ENCODE measurements around the gene ADAMTSL1.
A peak's percentile ranks its signal among the peaks of the same experiment; 100 is the strongest.

The ADAMTSL1 gene

DNA sequence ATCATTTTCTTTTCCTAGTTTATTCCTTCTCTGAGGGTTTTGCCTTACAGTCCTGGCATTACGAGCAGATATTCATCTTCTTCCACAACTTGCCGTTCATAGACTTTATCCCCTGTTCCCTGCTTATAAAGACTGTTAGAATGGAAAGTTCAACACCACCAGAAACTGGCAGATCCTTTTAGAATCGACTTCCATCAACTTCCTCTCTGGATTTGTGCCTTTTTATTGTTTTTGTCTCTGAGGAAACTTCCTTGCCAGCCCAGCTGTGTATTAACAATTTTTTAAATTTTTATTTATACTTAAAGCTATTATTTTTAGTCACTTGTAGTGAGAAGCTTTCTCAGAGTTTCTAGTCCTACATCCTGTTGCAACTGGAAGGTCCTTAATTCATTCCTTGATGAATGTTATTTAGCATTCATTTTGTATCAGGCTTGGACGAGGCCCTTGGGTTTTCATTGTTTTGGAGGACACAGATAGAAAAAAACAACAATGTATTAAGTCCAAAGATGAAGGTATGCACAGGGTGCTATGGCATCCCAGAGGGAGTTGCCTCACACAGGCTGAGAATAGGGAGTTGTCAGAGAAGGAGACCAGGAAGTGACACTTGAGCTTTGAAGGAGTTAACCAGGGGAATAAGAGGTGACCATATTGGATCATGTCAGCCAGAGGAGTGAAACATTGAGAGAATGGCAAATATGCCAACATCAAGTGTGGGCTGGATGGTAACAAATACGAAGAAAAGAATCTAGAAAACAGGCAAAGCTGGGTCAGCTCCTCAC is 81.3 kb downstream of the ADAMTSL1 start:
- DNase-seq (ENCODE audit: low read depth, low spot score): no peak

DNA sequence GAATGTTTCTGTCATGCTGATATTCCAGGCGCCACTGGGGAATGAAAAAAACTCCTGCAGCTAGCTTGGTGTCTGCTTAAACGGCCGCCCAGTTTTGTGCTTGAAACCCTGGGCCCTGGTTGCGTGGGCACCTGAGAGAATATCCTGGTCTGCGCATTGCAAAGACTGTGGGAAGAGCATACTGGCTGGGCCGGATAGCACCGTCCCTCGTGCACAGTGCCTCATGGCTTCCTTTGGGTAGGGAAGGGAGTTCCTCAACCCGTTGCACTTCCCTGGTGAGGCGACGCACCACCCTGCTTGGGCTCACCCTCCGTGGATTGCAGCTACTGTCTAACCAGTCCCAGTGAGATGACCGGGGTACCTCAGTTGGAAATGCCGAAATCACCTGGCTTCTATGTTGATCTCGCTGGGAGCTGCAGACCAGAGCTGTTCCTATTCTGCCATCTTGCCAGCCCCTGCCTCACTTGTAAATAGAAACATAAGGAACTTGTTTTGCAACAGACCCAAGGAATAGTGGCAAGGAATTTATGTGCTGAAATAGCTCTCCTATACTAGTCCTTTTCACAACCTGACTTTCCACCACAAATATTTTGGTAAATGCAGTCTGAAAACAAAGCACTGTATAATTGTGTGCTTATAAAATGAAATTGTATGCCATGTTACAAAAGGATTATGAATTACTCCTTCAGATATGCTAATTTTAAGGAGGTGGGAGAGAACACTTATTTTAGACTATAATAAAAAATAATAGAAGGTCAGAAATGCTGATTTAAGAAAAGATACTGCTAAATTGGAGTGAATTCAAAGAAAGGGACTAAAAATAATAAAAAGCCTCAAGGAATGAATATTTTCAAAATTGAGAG is 90.3 kb downstream of the ADAMTSL1 start:
- DNase-seq (ENCODE audit: low read depth, low spot score): no peak

GRCh38 chr9:18566121-18566520 is 92.2 kb downstream of the ADAMTSL1 start:
- peak; percentile 69 for DNase-seq (ENCODE audit: low read depth, low spot score)

DNA sequence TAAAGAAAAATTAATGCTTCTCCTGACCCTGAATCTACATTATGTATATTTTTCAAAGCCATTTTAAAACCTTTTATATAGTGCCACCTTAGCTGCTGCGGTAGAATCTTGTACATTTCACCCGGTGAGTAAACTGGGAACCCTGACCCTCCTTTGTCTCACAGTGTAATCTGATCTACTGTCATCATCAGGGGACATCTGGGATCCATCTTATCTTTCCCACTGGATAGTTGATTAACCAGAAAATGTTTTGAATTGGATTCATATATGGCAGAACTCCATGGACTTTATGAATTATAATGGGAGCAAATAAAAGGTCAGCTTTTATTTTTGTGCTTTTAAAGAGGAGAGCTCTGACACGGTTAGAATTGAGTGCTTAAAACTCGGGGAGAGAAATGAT is 95.0 kb downstream of the ADAMTSL1 start:
- DNase-seq (ENCODE audit: low read depth, low spot score): no peak

DNA sequence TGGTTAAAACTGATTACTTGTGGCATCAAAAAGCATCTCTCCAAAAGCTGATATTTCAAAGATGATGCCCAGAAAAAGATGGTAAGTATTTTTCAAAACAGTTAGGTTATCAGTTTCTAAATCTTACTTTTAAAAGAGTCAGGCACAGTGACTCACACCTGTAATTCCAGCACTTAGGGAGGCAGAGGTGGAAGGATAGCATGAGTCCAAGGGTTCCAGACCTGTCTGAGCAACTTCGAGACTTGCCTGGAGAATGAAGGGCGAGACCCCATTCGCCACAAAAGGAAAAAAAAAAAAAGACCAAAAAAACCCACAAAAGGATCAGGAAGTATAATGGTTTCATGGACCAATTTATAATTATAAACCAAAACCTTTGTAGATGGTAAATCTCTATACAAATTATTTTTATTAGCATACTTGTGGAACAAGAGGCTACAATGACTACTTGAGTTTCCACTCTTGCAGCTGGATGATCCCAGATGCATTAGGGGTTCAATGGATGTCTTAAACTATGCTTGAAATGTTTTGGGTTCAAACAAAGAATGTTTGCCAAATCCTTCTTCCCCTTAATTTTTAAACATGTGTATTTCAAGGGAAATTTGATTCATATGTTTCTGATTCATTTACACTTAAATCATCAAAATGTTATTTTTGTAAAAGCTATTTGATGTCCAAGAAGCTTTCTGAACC is 96.1 kb downstream of the ADAMTSL1 start:
- DNase-seq (ENCODE audit: low read depth, low spot score): no peak

DNA sequence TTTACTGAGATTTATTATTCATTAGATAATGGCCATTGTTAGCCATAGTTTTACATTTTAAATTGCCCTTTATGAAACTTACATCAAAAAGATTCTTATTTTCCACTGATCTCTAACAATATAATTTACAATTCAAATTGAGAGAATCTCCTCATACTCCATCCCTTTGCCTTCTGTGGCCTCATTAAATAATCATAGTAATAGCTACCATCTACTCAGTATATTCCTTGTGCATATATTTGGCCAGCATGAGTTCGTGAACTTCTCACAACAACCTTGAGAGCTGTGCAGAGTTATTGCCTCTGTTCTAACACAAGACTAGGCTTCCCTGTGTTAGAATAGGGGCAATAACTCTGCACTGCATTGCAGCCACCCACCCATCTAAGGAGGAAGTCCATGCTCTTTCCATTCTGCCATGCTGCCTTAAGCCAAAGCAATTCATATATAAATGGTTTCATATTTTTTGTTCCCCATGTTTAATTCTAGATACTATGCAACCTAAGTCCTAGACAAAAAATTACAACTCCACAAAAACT is 99.1 kb downstream of the ADAMTSL1 start:
- DNase-seq (ENCODE audit: low read depth, low spot score): no peak

- no peak for DNase-seq (ENCODE audit: low read depth, low spot score)
These were observed 101.7 kb downstream of the ADAMTSL1 start for GRCh38 chr9:18575686-18576085.

DNA sequence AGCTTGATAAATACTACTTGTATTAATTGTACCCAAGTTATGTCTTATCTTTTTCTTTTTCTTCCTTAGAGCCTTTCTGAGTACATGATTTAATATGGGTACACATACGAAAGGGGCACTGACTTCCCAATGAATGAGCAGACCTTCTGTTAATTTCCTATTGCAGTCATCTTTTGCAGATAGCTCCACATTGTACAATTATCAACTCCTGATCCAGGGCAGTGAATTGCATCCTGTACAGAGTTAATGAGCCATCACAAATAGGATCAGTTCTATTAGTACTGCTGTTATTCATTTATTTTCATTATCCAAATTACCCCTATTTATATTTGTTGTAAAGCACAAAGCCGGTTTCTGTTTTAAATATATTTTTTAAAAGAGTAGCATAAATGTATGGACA is 105.6 kb downstream of the ADAMTSL1 start:
- DNase-seq (ENCODE audit: low read depth, low spot score): no peak

DNA sequence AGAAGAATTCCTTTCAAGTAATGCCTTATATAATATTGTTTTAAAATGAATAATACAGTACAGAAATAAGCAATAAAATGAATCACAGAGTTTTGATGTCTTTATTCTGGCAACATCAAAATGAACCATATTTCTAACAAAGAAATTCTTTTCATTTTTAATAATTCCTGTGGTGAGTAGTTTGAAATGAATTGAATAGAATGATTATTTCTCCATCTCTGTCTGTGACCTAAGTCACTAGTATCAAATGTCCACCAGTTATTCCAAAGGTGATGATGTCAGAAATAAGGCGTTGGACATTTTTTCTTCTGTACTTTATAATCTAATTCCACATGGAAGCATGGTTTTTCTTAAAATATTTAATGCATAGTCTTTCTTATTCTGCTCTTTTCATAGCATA is 106.2 kb downstream of the ADAMTSL1 start:
- no peak for DNase-seq (ENCODE audit: low read depth, low spot score)

DNA sequence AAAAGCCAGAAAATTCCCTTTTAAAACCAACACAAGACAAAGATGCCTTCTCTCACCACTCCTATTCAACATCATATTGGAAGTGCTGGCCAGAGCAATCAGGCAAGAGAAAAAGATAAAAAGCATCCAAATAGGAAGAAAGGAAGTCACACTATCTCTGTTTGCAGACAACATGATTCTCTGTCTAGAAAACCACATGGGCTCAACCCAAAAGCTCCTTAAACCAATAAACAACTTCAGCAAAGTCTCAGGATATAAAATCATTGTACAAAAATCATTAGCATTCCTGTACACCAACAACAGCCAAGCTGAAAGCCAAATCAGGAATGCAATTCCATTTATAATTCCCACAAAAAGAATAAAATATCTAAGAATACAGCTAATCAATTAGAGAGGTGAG is 112.0 kb downstream of the ADAMTSL1 start:
- no peak for DNase-seq (ENCODE audit: low read depth, low spot score)

DNA sequence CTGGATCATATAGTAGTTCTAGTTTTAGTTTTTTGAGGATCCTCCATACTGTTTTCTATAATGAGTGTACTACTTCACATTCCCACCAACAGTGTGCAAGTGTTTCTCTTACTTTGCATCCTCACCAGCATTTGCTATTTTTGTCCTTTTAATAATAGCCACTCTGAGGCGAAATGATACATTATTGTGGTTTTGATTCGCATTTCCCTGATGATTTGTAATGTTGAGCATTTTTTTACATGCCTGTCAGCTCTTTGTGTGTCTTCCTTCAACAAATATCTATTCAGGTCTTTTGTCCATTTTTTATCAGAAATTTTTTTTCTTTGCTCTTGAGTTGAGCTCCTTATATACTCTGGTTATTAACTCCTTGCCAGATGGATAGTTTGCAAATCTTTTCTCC is 114.0 kb downstream of the ADAMTSL1 start:
- peak; percentile 26 for DNase-seq (ENCODE audit: low read depth, low spot score)

- DNase-seq (ENCODE audit: low read depth, low spot score): no peak
These were observed 117.3 kb downstream of the ADAMTSL1 start for GRCh38 chr9:18591261-18591660.

GRCh38 chr9:18594837-18595236 is 120.9 kb downstream of the ADAMTSL1 start:
- DNase-seq (ENCODE audit: low read depth, low spot score): no peak

DNA sequence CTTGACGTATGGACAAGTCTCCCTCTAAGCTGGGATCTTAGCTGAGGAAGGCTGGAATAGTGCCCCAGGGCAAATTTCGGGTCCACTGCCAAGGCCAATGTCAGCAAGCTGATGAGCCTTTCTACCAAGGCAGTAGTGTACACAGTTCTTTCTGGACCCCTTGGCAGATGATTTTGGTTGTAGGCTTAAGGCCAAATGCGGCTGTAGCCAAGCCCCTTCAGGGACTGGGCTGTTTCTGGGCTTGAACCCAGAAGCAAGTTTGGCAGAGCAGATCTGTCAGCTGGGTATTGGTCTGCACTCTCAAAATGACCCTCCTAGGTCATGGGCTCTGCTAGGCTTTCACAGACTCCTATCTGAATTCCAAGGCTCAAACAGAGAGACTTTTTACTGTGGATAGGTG is 121.6 kb downstream of the ADAMTSL1 start:
- DNase-seq (ENCODE audit: low read depth, low spot score): peak; percentile 26

DNA sequence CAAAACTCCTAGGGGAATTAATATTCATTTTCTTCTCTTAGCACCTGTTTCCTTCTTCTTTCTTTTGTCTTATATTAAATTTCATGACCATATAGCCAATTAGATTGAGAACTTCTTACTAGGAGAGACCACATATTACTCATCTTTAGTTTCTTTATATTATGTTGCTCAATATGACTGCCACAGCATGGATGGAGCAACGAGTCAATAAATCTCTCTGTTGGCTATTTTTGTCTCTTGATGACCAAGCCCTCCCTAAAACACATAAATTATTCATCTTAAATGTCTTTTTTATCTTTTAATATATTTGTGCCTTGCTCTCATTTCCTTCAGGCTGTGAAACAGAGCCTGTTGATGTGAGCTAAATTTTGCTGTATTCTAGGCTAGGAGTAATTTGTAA is 123.0 kb downstream of the ADAMTSL1 start:
- DNase-seq (ENCODE audit: low read depth, low spot score): no peak

DNA sequence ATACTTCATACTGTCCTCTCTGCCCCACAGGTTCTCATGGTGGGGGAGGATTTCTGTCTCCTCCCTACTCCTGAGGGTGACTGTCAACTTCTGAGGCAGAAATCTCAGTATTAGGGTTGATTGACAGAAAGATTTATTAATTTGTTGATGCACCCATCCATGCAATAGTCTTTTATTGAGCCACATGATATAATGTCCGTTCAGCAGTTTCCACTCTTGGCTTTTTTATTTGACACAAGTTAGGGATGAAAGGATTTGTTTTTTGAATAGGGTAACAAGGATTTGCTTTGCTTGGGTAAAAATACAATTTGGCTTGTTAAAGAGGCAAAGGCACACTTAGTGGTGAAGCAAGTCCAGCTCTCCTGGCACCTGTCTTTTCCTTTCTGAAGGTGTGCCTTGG is 125.0 kb downstream of the ADAMTSL1 start:
- DNase-seq (ENCODE audit: low read depth, low spot score): no peak

GRCh38 chr9:18601026-18601425 is 127.1 kb downstream of the ADAMTSL1 start:
- no peak for DNase-seq (ENCODE audit: low read depth, low spot score)

DNA sequence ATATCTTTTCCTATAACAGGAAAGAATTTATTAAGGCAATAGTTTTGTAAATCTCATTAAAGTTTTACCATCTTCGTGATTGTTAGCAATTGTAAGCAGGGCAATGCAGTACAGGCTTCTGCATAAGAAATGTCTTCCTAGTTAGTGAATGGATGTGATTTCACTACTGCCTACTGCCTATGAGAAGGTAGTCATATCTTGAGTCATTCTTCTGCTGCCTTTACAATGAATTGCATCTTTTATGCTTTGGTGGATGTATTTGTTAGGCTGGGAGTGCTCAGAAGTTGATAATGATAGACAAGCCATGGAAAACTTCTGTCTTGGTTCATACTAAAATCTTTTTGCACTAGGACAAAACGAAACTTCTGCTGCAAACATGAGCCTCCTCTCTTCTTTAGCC is 128.0 kb downstream of the ADAMTSL1 start:
- DNase-seq (ENCODE audit: low read depth, low spot score): no peak

DNA sequence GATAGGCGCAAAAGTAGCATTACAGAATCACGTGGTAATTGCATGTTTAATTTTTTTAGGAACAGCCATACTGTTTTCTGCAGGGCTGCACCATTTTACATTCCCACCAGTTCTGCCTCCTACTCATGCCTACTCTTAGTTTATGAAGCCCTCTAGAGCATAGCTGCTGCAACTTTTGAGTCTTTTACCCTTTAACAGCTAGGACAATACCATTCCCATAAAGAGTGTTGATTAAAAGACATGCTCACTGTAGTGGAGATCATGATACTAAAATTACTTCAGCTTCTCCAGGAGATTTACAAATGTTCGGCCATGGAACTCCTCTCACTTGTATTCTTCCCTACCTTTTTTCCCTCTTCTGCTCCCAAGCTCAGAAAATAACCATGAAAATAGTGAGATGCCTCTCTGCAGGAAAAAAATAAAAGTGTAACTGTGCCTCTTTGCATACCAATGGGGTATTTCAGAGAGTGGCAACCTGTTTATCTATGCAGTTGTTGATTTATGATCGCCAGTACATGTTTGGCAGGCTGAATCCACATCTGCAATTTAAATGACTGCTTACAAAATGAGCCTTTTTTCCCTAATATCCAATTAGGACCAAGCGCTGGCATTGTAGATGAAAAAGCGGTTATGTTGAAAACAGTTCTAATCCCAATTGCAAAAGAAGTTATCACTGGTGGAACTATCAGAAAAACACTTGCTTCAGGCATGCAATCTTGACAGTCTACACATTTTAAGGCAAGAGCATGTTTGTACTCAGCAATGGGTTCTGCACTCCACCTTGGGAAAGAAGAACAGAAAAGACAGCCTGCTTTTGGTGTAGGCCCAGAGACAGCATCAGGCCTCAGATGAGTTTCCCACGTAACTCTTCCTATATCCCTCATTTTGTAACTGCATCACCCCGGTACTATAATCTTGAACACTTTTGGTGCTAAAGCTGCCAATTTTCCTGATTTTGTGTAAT is 131.1 kb downstream of the ADAMTSL1 start:
- DNase-seq (ENCODE audit: low read depth, low spot score): peak; percentile 42

DNA sequence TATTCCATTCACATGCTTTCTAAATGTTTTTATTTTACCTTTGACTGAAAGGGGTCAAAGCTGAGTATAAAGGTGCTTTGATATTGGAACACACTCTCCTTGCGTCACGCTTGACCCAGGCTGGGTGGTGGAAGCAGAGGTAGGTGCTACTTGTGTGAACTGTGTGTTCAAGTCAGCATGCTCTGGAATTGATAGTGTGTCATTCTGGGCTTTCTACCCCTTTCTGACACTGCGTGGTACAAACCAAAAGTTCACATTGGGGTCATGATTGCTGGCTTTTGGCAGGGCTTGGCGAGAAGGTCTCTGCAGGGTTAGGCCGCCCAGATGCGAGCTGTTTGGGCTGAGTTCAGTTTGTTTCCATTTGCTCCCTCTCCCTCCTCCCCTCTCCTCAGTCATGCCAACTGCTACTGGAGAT is 131.8 kb downstream of the ADAMTSL1 start:
- peak; percentile 57 for DNase-seq (ENCODE audit: low read depth, low spot score)

DNA sequence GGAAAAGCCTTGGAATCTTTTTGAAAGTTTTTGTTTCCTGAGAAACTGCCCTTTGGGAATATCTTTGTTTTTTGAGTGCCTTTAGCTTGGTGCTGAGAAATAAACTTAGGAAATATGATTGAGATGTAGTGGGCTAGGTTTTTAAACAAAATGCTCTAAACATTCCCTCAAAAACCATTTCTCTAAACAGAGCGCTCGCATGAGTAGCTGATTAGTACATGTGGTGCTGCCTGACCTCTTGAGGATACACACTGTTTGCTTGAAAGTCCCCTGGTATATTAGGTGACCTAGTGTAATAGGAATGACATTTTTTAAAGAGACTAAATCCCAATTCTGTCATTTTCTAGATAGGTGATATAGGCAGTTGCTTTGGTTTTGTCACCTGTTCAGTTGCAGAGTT is 132.3 kb downstream of the ADAMTSL1 start:
- DNase-seq (ENCODE audit: low read depth, low spot score): peak; percentile 37
